Testis (tissue), 2 donors: Measurements from ENCODE around the gene CTNNA2.

ENCODE experiments used
- POLR2A ChIP-seq: fragments of 450-650 bp; IDR thresholded peaks from one replicate; pipeline ENCODE4 v1.6.1; 2017; ENCODE audit warnings: antibody characterized with exemption, mild to moderate bottlenecking, moderate library complexity
- TF ChIP-seq, protein P1 (sequence below), 3 experiments: fragments of 450-650 bp in 2 of 3; fragments of 200-600 bp in 1 of 3; sonication (generic) in 1 of 3; IDR thresholded peaks; one replicate each; pipeline ENCODE4 v1.5.1; 2016 to 2019; ENCODE audit warnings: antibody characterized with exemption in 3 of 3, mild to moderate bottlenecking in 2 of 3, moderate library complexity in 1 of 3

GRCh38 chr2:80292474-80292873, 779.6 kb downstream of the CTNNA2 start:
- TF ChIP-seq, protein P1, sequence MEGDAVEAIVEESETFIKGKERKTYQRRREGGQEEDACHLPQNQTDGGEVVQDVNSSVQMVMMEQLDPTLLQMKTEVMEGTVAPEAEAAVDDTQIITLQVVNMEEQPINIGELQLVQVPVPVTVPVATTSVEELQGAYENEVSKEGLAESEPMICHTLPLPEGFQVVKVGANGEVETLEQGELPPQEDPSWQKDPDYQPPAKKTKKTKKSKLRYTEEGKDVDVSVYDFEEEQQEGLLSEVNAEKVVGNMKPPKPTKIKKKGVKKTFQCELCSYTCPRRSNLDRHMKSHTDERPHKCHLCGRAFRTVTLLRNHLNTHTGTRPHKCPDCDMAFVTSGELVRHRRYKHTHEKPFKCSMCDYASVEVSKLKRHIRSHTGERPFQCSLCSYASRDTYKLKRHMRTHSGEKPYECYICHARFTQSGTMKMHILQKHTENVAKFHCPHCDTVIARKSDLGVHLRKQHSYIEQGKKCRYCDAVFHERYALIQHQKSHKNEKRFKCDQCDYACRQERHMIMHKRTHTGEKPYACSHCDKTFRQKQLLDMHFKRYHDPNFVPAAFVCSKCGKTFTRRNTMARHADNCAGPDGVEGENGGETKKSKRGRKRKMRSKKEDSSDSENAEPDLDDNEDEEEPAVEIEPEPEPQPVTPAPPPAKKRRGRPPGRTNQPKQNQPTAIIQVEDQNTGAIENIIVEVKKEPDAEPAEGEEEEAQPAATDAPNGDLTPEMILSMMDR (IDR thresholded peaks at IDR 0.05), result no peak
- no peak for TF ChIP-seq POLR2A
